GM15510 (cell line): ENCODE results near the gene KCNQ2.

Experiments
- POLR2A ChIP-seq: IDR thresholded peaks from 3 replicates; pipeline ENCODE4 v1.6.1; 2011; ENCODE audit warnings: borderline replicate concordance; ENCODE audit not compliant: insufficient read length; ENCODE audit errors: extremely low read depth

Gene KCNQ2

DNA sequence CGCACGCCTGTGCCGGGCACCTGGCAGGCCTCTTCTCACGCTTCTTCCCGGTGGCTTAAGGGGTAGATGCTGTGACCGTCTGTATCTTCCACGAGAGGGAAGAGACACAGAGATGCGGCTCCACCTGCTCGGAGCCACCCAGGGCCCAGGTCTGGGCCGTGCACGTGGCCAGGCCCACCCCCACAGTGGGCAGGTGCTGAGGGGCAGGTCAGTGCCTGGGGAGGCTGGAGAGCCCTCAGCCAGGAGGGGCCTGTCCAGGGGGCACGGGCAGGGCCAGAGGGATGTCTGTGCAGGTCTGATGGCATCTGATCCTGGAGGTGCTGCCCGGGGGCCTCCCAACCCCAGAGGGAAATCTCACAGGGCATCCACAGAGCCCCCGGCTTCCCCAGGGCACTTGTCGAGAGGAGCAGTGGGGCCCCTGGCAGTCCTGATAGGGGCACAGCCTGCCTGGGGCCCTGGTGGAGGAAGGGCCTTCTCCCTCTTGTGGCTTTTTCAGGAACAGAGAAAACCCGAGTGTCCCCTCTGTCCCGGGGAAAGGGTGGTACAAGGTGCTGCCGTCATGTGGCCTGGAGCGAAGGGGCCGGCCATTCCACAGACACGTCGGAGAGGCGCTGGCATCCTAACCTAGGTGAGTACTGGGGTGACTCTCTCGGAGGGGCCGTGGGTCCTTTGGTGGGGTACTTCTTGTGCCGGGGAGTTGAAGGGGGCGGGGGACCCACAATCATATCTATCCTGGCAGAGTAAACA lies 61.1 kb downstream of the KCNQ2 start:
- no peak for TF ChIP-seq POLR2A

DNA sequence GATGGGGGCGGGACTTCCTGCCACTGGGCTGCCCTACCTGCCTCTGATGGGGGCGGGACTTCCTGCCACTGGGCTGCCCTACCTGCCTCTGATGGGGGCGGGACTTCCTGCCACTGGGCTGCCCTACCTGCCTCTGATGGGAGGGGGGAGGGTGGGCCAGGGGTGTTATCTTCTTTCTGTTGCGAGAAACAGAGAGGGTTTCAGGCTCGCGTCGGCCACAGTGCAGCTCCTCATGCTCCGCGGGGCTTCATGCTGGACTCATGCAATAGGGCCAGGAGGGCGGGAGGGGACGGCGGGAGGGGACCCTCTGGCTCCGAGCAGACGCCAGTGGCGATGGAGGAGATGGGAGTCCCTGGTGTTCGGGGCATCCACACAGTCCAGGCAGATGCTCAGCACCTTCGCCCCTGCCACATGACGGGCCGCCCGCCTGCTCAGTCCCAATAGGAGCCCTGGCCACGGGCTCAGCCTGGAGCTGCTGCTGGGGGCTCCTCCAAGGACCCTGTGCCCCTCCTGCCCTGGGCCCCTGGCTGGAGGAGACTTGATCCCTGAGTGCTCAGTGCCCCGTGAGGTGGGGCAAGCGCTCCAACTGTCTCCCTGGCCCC lies 62.5 kb downstream of the KCNQ2 start:
- no peak for TF ChIP-seq POLR2A

DNA sequence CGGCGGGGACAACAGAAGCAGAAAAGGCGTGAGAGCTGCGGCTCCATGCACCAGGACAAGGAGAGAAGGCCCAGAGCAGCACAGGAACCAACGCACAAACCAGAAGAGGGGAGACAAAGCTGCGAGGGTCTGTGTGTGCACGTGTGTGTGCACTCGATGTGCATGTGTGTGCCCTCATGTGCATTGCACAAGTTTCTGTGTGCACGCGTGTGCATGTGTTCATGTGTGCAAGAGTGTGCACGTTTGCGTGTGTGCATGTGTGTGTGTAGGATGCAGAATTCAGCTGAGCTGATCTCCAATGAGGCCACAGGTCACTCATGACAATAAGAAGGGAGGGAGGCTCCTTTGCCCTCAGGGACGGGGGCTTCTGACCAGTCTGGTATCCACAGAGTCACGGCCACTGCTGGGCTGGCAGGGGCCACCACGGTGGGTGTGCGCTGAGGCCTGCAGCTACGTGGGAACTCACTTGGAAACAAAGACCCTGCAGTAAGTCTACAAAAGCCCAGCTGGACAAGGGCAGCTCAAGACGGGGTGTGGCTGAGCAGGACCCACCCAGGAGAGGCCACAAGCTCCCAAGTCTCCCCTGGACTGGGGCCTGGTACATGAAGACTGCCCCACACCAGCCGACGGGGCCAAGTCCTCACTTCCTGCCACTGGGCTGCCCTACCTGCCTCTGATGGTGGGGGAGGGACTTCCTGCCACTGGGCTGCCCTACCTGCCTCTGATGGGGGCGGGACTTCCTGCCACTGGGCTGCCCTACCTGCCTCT lies 63.2 kb downstream of the KCNQ2 start:
- TF ChIP-seq POLR2A = no peak

DNA sequence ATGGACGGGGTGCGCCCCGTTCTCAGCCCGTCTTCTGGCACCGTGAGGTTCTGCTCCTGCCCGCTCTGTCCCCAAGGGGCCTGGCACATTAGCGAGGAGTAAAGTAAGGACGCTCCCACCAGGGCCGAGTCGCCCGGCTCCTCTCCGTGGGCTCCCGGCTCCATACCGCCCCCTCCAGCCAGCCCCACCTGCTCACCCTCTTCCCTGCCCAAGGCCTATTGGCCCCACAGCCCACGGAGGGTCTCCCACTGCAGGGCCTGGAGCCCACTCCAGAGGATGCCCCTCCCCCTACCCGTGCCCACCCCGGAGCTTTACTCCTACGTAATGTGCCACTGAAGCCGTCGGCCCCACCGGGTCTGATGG lies 63.8 kb downstream of the KCNQ2 start:
- no peak for TF ChIP-seq POLR2A

DNA sequence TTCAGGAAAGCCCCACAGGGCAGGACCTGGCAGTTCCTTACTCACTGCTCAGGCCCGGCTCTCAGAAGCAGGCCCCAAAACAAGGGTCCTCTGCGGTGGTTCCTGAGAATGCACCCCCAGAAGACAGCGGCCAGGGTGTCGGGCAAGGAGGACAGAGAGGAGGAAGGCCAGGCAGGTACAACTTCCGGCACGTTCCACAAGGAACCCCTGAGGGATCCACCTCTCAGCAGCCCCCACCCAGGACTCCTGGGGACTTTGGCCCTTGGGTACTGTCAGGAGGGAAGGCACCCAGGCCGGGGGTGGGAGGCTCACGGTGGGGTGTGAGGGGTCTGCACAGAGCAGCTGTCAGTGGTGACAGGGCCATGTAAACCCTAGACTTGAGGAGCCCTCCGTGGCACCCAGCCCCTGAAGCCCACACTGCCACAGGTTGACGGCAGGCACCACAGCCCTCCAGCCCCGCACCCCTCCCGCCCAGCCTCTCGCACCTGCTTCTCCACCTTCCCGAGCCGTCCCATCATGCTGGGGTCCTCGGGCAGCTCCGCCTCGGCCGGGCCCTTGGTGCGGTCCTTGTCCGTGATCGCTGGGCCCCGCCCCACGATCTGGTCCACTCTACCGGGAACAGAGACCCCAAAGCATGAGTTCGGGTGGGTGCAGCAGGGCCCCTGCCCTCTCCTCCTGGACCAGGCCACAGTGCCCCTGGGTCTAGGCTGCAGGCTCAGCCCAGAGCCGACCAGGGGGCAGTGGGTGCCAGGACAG lies 64.3 kb downstream of the KCNQ2 start:
- TF ChIP-seq POLR2A = no peak

DNA sequence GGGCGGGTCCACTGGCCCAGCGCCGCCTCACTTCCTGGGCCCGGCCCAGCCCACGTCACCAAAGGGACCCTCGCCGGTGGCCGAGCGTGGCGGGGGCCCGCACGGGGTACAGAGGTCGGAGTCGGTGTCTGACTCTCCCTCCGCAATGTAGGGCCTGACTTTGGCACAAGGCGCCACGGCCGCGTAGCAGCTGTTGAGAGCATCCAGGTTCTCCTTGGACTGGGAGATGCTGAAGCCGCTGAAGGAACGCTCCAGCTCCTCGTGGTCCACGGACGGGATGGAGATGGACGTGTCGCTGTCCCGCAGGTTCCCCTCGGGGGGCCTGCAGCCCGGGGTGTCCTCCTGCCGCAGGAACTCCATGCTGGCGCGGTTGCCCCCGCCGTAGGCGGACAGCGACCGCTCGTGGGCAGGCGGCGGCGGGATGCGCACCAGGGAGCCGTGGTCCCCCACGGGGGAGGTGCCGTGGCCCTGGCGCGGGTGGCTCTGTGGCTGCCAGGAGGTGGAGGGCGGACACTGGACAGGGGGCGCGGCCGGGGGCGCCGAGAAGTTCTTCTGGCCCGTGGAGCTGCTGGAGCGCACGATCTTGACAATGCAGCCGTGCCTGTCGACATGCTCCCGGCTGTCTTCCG lies 65.7 kb downstream of the KCNQ2 start:
- no peak for TF ChIP-seq POLR2A

DNA sequence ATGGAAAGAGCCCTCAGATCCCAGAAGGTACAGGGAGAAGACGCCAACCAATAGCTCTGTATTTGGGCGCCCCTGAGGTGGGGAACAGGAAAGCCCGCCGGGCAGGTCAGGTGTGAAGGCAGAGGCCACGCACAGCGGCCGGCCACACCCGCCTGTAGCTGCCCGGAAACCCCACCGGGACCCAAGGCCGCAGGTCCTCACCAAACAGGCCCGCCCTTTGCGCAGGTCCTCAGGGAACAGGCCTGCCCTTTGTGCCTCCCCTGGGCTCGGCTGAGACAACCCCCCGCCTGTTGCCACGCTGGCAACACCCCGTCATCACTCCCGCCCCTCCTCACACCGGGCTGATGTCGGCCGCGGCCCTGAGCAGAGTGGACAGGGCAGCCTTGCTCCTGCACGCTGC lies 66.4 kb downstream of the KCNQ2 start:
- no peak for TF ChIP-seq POLR2A

DNA sequence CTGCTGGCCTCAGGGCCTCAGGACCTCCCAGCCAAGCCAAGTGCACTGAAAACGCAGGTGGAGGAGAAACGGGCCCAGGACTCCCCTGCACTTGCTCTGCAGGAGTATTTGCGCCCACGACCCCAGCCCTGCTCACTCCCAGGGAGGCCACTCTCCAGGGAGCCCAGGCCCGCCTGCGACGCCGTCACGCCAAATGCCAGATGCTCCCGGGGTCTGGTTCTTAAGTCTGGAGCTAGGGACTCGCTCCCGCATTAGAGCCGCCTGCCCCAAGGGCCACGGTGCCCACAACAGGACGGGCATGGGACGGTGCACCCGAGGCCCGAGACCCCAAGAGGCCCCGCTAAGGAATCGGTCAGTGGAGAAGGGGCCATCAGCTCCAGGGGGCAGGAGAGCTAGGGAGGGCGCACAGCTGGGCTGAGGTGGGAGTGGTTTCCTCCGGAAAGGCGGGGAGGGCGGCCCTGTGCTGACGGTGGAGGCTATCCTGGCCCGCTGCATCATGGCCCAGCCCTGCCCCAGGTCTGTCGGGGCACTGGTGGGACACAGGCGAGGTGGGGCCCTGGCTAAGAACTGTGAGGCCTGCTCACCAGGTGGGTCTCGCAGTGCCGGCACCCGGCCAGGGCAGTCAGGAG lies 67.2 kb downstream of the KCNQ2 start:
- no peak for TF ChIP-seq POLR2A

DNA sequence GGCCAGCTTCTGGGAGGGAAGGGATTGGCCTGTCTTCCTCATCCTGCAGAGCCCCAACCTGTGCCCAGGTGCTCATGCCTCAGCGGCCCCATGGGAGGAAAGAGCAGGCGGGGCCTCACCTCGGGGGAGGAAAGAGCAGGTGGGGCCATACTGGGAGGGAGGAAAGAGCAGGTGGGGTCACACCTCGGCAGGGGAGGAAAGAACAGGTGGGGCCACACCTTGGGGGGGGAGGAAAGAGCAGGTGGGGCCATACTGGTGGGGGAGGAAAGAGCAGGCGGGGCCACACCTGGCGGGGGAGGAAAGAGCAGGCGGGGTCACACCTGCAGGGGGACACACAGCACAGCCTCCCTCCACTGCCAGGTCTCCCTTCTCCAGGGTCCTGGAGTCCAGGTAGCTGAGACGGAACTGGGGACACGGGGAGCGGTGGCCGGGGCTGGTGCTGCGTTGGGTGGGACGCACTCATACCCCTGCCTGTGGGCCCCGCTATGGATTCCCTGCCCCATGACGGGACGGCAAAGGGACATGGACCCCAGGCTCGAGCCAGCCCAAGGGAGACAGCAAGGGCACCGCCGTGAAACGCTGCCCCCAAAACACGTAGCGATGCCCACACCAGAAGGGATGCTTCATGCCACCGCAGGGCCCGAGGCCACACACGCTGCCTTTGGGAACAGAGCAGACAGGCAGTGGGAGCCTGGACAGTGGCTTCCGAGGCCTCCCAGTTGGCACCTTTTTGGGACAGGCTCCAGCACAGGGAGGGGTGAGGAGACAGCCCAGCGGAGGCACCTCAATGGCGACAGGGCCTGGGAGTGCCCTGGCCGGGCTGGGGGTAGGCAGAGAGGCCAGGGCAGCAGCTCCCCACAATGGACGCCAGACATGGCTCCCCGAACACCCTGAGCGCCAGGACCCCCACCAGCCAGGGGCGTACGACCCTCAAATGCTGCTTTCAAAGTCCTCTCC lies 68.0 kb downstream of the KCNQ2 start:
- TF ChIP-seq POLR2A = no peak

DNA sequence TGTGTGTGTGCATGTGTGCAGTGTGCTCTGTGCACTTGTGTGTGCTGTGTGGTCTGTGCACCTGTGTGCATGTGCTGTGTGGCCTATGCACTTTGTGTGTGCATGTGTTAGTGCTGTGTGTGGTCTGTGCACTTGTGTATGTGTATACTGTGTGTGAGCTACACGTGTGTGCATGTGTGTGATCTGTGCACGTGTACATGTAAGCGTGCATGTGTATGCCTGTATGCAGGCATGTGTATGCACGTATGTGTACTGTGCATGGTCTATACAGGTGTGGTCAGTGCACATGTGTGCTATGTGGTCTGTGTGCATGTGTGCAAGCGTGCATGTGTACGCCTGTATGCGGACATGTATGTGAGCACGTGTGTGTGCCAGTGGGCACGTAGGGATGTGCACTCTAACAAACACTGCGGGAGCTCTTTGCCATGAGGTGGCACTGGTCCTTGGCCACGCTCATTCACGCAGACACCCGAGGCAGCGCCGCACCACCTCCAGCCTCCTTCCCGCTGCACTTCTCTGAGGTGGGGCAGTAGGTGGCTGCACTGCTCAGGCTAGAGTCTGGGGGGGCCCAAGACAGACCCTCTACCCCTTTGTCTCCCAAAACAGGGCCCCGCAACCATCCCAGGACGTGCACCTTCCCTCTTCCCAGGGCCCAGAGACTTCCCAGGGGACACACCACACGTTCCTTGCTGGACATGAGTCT lies 68.9 kb downstream of the KCNQ2 start:
- no peak for TF ChIP-seq POLR2A

DNA sequence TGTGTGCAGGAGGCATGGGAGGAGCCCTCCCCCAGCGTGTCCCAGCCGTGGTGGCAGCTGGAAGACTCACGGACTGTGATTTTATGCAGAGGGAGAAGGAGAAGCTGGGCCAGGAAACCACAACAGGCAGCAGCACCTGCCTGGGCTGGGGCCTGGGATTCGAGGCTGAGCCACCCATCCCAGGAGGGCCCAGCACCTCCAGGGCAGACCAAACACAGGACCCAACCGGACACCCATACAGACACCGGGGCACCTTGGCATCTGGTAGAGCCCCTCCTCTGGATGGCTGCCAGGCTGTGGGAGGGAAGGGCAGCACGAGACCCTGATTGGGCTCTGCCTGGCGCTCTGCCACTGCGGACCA lies 69.6 kb downstream of the KCNQ2 start:
- no peak for TF ChIP-seq POLR2A

DNA sequence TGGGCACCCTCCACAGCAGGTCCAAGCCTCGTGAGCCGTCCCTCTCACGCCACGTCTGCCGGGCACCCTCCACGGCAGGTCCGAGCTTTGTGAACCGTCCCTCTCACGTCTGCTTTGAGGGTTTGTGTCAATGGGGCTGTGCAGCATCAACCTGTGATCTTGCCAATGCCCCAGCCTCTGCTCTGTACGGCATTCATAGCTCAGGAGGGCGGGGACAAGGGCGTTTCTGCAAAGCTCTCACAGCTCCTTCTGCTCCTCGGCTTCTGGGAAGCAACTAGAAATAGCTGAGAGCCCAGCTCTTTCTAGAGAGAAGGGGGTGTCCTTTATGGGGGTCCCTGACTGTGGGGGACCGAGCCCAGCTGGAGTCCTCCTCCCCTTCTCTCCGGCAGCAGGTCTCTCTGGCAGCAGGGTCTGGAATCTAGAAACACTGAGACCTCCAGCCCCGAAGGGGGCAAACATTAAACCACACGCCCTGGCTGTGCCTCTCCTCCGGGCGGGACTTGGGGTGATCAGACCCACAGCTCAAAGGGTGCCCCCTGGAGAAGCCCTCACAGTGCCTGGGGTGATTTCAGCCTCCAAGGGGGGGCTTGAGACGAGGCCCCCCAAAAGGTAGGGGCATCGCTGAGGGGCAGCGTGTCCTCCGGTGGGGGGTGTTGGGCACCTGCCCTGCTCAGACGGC lies 70.1 kb downstream of the KCNQ2 start:
- no peak for TF ChIP-seq POLR2A
